Activated CD4-positive, alpha-beta memory T cell treated with anti-CD3 and anti-CD28 coated beads, Interleukin-2, amount 10 ng/mL, durations not matched to agents 7 days and 5 days (primary cell): ENCODE measurements around the gene C22orf39. TPM values are rescaled to one million over a fixed set of nuclear protein-coding genes. Genes with fewer than 3 reads are reported as not detected.
A peak's percentile ranks its signal among the peaks of the same experiment; 100 is the strongest.

Experiments used
- CTCF ChIA-PET: fragments of 350-600 bp; sonication (Branson Sonifier 250); formaldehyde crosslinking; loops from one replicate; lab custom pipeline; 2021; ENCODE audit warnings: antibody characterized with exemption, inconsistent platforms; lab: Charles Lee
- POLR2A ChIA-PET: fragments of 350-600 bp; sonication (Branson Sonifier 250); formaldehyde crosslinking; loops from one replicate; lab custom pipeline; 2021; ENCODE audit warnings: antibody characterized with exemption; lab: Charles Lee
- DNase-seq: peaks from one replicate; pipeline ENCODE4 v3.0.0-alpha.2; 2020
- H3K27ac Mint-ChIP-seq: one replicate; pipeline ENCODE4 v1.8.0; 2021; ENCODE audit warnings: mild to moderate bottlenecking, mixed read lengths
- H3K27me3 Mint-ChIP-seq: one replicate; pipeline ENCODE4 v1.8.0; 2021; ENCODE audit warnings: mixed read lengths
- H3K36me3 Mint-ChIP-seq: one replicate; pipeline ENCODE4 v1.8.0; 2021; ENCODE audit warnings: low read depth, mixed read lengths
- H3K4me1 Mint-ChIP-seq: one replicate; pipeline ENCODE4 v1.8.0; 2021; ENCODE audit warnings: mixed read lengths
- H3K4me3 Mint-ChIP-seq: one replicate; pipeline ENCODE4 v1.8.0; 2021; ENCODE audit warnings: mild to moderate bottlenecking, mixed read lengths
- H3K9me3 Mint-ChIP-seq: one replicate; pipeline ENCODE4 v1.8.0; 2021; ENCODE audit warnings: mixed read lengths
- total RNA-seq, 2 experiments: library from RNA; stranded (reverse); gene quantifications; one replicate each; pipeline ENCODE4 v1.2.3, GENCODE V29; 2021

C22orf39 gene
- total RNA-seq, 2 experiments from 2014 or later = 31.8 to 32.9 TPM

DNA sequence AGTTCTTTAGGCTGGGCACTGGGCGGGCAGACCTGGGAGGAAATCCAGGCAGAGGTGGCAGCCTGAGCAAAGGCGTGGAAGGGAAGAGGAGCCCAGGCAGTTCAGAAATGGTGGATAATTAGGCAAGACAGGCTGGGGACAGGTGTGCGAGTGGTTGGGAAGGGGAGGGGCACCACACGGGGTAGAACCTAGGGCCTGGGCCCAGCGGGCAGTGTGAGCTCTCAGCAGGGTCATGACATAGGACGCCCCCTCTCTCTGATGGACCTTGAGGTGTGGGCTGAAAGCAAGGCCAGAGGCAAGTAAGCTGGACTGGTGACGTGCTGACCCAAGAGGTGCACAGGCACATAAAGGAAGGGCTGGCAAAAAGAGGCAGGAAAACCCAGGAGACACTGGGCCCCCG is 24.7 kb upstream of the C22orf39 start:
- ChIA-PET POLR2A (interaction anchor here (1.5 kb wide), 1 partner anchor 20 kb away, joined by 3 read pairs; no protein-coding TSS in a partner anchor), CTCF (interaction anchor here (0.5 to 1.4 kb wide), 2 partner anchors 13 to 160 kb away, joined by 3 to 5 read pairs; no protein-coding TSS in a partner anchor)
- Mint-ChIP-seq H3K4me1 (peaks cover 12% of the 10 kb centered on the region), H3K27ac (no peak overlapping the region), H3K9me3 (no peaks in the 10 kb centered on the region), H3K36me3 (peaks cover 71% of the 10 kb centered on the region), H3K27me3 (no peaks in the 10 kb centered on the region), H3K4me3 (no peak overlapping the region)
- no peak for DNase-seq

DNA sequence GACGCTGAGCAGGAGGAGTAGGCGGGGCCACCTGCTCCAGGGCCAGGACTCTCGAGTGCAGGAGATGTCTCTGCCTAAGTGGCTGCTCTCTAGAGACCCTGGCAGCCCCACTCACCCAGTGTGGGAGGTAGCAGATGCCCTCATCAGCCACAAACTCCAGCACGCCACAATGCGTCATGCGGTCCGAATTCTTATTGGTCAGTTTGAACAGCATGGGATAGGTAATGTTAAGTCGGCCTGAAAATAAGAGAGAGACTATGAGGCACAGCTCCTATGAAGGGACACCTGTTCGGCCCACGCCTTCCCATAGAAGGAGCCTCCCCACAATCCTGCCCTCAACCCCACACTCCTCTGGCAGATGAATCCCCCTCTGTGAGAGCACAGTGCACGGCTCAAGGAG is 24.1 kb upstream of the C22orf39 start:
- CTCF ChIA-PET = no interaction called here
- Mint-ChIP-seq H3K27ac (no peak overlapping the region), H3K27me3 (no peaks in the 10 kb centered on the region), H3K4me1 (peaks cover 9% of the 10 kb centered on the region), H3K36me3 (peaks cover 78% of the 10 kb centered on the region), H3K4me3 (no peak overlapping the region), H3K9me3 (no peaks in the 10 kb centered on the region)
- DNase-seq = no peak
- POLR2A ChIA-PET = interaction anchor here (1.5 kb wide), 1 partner anchor 19 kb away, joined by 3 read pairs; no protein-coding TSS in a partner anchor

DNA sequence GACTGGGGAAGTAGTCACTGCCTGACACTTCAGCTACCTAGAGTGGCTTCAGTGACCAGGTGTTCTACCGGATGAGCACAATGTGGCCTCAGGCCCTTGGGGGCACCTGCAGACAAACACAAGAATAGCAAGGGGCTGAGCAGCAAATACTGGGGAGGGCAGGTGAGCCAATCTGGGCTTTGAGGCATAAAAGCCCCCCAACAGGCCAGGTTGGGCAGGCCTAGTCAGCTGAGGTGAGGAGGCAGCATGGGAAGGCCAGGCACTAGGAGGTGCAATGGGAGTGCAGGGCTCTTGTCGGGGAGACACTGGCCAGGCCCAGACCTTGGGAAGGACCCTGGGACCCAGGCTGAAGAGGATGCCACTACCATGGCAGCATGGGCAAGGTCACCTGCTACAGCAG is 22.5 kb upstream of the C22orf39 start:
- peaks cover 6% of the 10 kb centered on the region for H3K4me1 Mint-ChIP-seq
- DNase-seq = no peak
- no peak overlapping the region for H3K4me3 Mint-ChIP-seq
- ChIA-PET CTCF (no interaction called here), POLR2A (interaction anchor here (1.6 kb wide), 1 partner anchor 10 kb away, joined by 5 read pairs; the partner anchor contains the start of genes CDC45 and UFD1)
- no peak overlapping the region for H3K27ac Mint-ChIP-seq
- H3K27me3 Mint-ChIP-seq = no peaks in the 10 kb centered on the region
- H3K36me3 Mint-ChIP-seq = peaks cover 78% of the 10 kb centered on the region
- no peaks in the 10 kb centered on the region for H3K9me3 Mint-ChIP-seq

DNA sequence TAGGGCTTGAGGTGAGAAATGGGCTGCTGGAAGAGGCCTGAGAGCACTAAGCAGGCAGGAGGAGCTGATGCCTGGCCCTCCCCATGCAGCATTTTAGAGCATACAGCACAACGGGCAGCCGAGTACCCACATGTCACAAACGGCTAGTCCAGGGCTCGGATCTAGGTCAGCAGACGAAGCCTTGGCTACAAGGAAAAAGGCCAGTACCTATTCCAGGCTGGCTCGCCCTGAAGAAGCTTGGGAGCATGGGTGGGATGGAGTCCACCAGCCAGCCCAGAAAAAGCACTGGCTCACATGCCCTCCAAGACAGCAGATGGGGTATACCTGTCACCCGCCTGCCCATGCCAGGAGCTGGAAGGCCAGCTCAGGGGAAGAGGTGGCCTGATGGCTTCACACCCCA is 21.9 kb upstream of the C22orf39 start:
- Mint-ChIP-seq H3K9me3 (no peaks in the 10 kb centered on the region), H3K27me3 (no peaks in the 10 kb centered on the region), H3K4me3 (no peak overlapping the region), H3K36me3 (peaks cover 84% of the 10 kb centered on the region), H3K4me1 (peaks cover 12% of the 10 kb centered on the region), H3K27ac (no peak overlapping the region)
- CTCF ChIA-PET = no interaction called here
- DNase-seq = no peak
- POLR2A ChIA-PET = interaction anchor here (1.6 kb wide), 1 partner anchor 10 kb away, joined by 5 read pairs; the partner anchor contains the start of genes CDC45 and UFD1

DNA sequence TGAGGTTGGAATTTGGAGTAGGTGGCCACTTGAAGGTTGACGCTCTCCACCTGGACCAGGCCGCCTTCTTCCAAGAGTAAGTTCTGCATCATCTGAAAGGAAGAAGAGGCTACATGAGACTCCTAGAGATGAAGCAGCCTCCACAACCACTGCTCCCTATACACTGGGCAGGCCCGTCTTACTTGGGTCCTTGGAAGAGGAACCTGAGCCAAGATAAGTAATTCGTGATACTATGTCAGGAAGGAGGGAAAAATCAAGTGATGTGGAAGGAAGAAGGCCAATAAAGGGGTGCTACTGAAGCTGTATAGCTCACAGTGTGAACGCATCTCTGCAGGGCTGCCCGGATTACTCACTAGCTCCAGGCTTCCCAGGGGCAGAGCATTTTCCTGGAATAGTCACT is 20.4 kb upstream of the C22orf39 start:
- peaks cover 83% of the 10 kb centered on the region for H3K36me3 Mint-ChIP-seq
- no peak for DNase-seq
- no peak overlapping the region for H3K4me3 Mint-ChIP-seq
- ChIA-PET CTCF (no interaction called here), POLR2A (interaction anchor here (1.1 to 2.7 kb wide), 3 partner anchors 10 to 12 kb away, joined by 4 to 9 read pairs (median 6); partner anchors contain the start of gene CDC45)
- no peaks in the 10 kb centered on the region for H3K27me3 Mint-ChIP-seq
- H3K4me1 Mint-ChIP-seq = peaks cover 14% of the 10 kb centered on the region
- no peaks in the 10 kb centered on the region for H3K9me3 Mint-ChIP-seq
- no peak overlapping the region for H3K27ac Mint-ChIP-seq

DNA sequence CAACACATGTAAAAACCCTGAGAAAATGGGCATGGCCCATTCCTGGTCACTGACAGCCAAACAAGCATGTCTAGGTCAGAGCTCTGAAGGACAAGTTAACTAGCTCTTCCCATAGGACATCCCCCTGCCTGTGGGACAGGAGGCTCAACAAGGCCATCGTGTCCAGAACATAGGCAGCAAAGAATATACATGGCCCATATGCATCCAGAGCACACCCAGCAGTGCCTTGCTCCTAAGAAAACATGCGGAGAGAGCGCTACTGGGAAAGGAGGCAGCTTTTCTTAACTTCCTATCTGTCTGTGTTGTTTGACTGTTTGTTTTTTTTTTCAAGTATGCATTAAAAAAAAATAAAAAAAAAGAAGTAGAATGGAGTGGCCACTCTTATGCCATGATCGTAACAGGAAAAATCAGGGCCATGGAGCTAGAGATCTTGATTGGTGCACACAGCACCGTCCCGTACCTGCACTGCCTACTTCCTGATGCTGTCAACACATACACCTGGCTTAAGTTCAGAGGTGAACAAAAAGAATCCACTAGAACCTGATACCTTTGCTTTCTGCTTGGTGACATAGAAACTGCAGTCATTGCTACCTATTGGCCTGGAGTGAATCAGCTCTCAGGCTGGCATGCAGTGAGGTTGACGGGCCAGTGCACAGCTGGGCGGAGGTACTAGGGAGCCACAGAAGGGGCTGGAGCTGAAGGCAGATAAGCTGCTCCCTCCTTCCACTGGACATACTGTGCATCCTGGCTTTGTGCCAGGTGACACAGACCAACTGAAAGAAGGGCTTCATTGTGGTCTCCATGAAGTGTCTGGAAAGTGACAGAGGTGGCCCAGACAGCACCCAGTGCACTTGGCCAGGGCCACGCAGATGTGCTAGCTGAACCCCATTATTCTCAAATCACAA is 19.6 kb upstream of the C22orf39 start:
- ChIA-PET CTCF (interaction anchor here (1.5 to 1.6 kb wide), 2 partner anchors 10 to 13 kb away, joined by 3 read pairs; no protein-coding TSS in a partner anchor), POLR2A (interaction anchor here (1.5 to 2.7 kb wide), 3 partner anchors 9 to 20 kb away, joined by 4 to 9 read pairs (median 4); partner anchors contain the start of gene C22orf39)
- peaks cover 81% of the 10 kb centered on the region for H3K36me3 Mint-ChIP-seq
- DNase-seq = no peak
- H3K27me3 Mint-ChIP-seq = no peaks in the 10 kb centered on the region
- H3K9me3 Mint-ChIP-seq = no peaks in the 10 kb centered on the region
- H3K4me3 Mint-ChIP-seq = no peak overlapping the region
- H3K4me1 Mint-ChIP-seq = peaks cover 14% of the 10 kb centered on the region
- no peak overlapping the region for H3K27ac Mint-ChIP-seq

DNA sequence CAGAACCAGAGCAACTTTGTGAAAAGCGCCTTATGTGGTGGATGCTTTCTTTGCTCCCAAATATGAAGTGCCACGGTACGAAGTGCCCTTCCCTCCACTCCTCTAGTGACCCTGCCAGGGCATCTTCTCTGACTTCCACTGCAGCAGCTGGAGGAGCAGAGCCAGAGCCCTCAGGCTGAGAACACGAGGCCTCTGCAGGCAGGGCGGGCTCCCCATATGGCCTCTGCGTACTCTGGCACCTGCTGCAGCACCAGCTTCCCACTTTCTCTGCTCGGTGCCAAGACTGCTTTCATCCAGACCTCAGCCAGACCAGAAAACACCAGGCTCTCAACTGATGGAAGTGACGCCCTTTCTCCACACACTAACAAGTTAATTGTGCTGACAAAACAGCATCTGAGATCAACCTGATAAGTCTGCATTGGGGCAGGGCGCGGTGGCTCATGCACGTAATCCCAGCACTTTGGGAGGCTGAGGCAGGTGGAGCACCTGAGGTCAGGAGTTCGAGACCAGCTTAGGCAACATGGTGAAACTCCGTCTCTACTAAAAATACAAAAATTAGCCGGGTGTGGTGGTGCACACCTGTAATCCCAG is 18.7 kb upstream of the C22orf39 start:
- H3K4me3 Mint-ChIP-seq = no peak overlapping the region
- H3K4me1 Mint-ChIP-seq = peaks cover 14% of the 10 kb centered on the region
- no peaks in the 10 kb centered on the region for H3K27me3 Mint-ChIP-seq
- CTCF ChIA-PET = interaction anchor here (1.5 to 1.6 kb wide), 2 partner anchors 11 to 12 kb away, joined by 3 read pairs; no protein-coding TSS in a partner anchor
- no peaks in the 10 kb centered on the region for H3K9me3 Mint-ChIP-seq
- POLR2A ChIA-PET = interaction anchor here (1.5 to 2.7 kb wide), 2 partner anchors 11 to 19 kb away, joined by 4 to 9 read pairs; partner anchors contain the start of gene C22orf39
- no peak overlapping the region for H3K27ac Mint-ChIP-seq
- peaks cover 74% of the 10 kb centered on the region for H3K36me3 Mint-ChIP-seq
- DNase-seq = no peak

DNA sequence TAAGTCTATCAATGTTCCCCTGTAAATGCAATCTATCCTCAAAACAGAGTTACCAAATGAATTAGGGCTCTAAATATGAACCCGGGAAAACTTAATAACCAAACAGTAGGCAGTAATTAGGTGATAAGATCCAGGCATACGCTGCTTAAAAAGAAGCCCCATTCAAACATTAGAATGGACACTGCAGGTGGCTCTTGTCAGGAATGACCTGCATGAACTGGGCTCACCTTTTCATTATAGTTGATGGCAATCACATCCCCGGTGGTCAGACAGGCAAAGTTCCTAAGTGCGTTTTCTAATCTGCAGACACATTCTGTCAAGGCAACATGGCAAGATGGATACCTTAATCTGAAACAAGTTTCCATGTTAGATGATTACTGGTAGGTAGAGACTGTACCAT is 17.5 kb upstream of the C22orf39 start:
- DNase-seq = no peak
- Mint-ChIP-seq H3K27me3 (no peaks in the 10 kb centered on the region), H3K9me3 (no peaks in the 10 kb centered on the region), H3K36me3 (peaks cover 74% of the 10 kb centered on the region), H3K27ac (peak overlapping the region; percentile 24), H3K4me1 (peaks cover 14% of the 10 kb centered on the region), H3K4me3 (no peak overlapping the region)
- POLR2A ChIA-PET = interaction anchor here (0.7 to 1.5 kb wide), 6 partner anchors 10 to 182 kb away, joined by 3 to 7 read pairs (median 4); partner anchors contain the start of genes CDC45 and HIRA
- CTCF ChIA-PET = interaction anchor here (0.6 to 1.5 kb wide), 2 partner anchors 11 to 14 kb away, joined by 3 read pairs; no protein-coding TSS in a partner anchor

DNA sequence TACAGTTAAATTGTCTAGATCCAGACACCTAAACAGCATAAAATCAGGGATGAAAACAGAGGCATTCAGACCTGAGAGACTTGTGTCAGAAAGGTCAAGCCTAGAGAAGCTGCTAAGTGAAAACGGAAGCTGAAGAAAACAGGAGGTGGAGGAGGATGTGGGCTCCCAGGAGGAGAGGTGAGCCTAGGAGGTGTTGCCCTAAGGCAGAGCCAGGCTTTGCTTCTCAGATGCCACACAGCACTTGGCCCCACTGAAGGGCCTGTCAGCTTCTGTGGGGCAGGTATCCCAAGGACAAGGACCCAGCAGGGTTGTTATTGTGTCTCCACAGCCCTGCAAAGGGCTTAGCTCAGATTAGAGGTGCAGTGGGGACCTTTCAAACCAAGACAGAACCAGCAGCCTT is 17.0 kb upstream of the C22orf39 start:
- Mint-ChIP-seq H3K9me3 (no peaks in the 10 kb centered on the region), H3K4me1 (peaks cover 14% of the 10 kb centered on the region), H3K36me3 (peaks cover 70% of the 10 kb centered on the region), H3K27ac (peak overlapping the region; percentile 24), H3K4me3 (no peak overlapping the region), H3K27me3 (no peaks in the 10 kb centered on the region)
- CTCF ChIA-PET = interaction anchor here (0.6 to 1.0 kb wide), 3 partner anchors 10 to 166 kb away, joined by 3 read pairs; no protein-coding TSS in a partner anchor
- POLR2A ChIA-PET = interaction anchor here (0.7 to 1.5 kb wide), 6 partner anchors 10 to 181 kb away, joined by 3 to 7 read pairs (median 4); partner anchors contain the start of genes CDC45 and HIRA
- no peak for DNase-seq

DNA sequence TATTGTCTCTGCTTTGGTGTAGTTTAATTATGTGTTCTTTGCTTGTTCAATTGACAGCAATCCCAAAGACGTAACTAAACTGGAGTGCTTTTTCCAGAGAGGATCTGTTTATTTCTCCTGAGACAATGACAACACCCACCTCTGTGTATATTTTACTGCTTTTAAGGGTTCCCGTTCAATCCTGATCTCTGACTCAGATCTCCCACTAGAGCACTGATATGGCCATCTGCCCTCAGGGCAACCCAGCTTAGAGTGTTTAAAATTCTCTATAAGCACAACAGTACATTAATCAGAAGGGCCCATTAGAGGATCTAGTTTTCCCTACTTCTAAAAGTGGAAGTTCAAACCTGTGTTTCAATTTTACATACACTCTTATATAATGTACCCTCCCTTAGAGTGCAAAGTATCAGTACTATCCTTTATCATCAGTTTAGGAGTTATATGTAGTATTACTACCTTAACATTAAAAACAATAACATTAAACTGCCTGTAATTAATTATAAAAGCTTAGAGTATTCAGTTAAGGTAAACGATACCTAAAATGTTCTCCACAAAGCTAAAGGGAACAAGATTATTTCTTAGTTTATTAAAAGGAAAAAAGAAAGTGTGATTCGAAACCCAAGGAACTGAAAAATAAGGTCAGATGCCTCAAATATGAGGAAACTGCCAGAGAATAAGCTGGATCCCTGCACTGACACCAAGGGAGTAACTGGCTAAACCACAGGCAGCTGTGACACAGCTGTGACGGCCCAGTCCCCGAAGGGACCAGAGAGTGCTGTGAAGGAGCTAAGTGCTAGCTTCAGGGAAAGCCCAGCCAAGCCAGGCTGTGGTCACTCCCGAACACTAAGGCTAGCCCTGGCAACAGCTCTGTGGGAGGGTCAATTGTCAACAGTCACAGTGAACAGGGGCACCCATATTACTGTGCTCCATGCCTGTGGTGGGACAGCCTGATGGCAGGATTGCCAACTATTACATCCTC is 16.3 kb upstream of the C22orf39 start:
- no peaks in the 10 kb centered on the region for H3K9me3 Mint-ChIP-seq
- no peaks in the 10 kb centered on the region for H3K27me3 Mint-ChIP-seq
- peaks cover 64% of the 10 kb centered on the region for H3K36me3 Mint-ChIP-seq
- H3K4me3 Mint-ChIP-seq = no peak overlapping the region
- no peak for DNase-seq
- ChIA-PET CTCF (interaction anchor here (0.9 to 1.0 kb wide), 3 partner anchors 11 to 167 kb away, joined by 3 to 4 read pairs (median 3); no protein-coding TSS in a partner anchor), POLR2A (interaction anchor here (0.7 to 1.5 kb wide), 5 partner anchors 9 to 181 kb away, joined by 3 to 7 read pairs (median 3); partner anchors contain the start of gene CDC45)
- H3K4me1 Mint-ChIP-seq = peaks cover 14% of the 10 kb centered on the region
- H3K27ac Mint-ChIP-seq = peak overlapping the region; percentile 33

DNA sequence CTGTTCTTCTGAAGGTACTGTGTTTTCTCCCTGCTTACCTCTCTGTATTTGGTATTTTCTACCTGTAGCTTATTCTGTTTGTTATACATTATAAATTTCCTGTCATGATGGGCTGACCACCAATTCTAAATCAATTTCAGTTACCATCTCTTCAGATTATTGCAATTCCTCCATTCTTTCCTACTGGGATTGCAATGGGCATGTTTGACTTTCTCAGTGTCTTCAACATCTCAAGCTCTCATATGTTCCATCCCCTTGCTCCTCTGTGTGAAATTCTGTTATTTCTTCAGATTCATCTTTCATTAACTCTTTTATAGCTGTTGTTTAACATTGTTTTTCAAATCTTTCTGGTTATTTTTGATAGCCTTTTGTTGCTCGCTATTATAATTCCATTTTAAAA is 15.5 kb upstream of the C22orf39 start:
- no peak overlapping the region for H3K27ac Mint-ChIP-seq
- H3K4me3 Mint-ChIP-seq = no peak overlapping the region
- ChIA-PET CTCF (interaction anchor here (0.9 to 1.0 kb wide), 3 partner anchors 11 to 16 kb away, joined by 3 to 4 read pairs (median 3); partner anchors contain the start of gene C22orf39), POLR2A (interaction anchor here (1.1 kb wide), 1 partner anchor 16 kb away, joined by 3 read pairs; the partner anchor contains the start of genes CDC45 and UFD1)
- H3K4me1 Mint-ChIP-seq = peaks cover 14% of the 10 kb centered on the region
- H3K9me3 Mint-ChIP-seq = no peaks in the 10 kb centered on the region
- no peaks in the 10 kb centered on the region for H3K27me3 Mint-ChIP-seq
- no peak for DNase-seq
- H3K36me3 Mint-ChIP-seq = peaks cover 58% of the 10 kb centered on the region
